HG03565 (cell line): ENCODE data around the gene AQP5.

ENCODE experiments used
- ATAC-seq: cut with Tn5 transposase; IDR thresholded peaks from one replicate; pipeline ENCODE4 v1.9.1; 2021; ENCODE audit warnings: mild to moderate bottlenecking, moderate library complexity; ENCODE audit not compliant: unreplicated experiment

AQP5 gene

DNA sequence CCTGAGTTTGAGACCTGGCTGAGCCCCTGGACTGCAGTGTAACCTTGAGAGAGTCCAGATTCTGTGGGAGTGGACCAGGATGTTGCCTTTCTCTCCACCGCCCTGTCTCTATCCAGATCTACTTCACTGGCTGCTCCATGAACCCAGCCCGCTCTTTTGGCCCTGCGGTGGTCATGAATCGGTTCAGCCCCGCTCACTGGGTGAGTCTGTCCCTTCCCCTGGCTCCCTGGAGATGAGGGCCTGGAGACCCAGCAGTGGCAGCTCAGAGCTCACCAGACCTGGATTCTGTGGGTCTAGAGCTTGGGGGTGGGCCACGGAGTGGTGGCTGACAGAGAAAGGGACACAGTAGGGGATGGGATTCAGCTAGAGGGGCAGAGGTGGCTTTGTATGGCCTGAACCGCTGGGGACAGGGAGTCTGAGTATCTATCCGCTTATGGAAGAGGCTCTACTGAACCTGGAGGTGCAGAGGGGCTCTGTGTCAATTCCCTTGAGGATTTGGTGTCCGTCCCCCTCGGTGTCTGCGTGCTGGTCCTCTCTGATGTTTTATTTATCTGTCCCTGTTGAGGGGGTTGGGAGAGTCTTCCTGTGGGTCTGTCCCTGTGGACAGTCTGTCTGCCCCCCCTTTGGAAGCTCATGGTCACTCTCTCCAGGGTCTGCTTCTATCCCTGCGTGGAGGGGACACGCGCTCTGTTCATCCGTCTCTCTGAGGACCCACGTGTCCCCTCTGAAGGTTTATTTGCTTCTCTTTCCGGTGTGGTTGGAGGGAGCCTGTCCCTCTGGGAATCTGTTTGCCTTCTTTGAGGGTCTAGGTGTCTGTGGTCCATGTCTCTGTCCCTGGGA is 2.5 kb downstream of the AQP5 start:
- no peak for ATAC-seq

DNA sequence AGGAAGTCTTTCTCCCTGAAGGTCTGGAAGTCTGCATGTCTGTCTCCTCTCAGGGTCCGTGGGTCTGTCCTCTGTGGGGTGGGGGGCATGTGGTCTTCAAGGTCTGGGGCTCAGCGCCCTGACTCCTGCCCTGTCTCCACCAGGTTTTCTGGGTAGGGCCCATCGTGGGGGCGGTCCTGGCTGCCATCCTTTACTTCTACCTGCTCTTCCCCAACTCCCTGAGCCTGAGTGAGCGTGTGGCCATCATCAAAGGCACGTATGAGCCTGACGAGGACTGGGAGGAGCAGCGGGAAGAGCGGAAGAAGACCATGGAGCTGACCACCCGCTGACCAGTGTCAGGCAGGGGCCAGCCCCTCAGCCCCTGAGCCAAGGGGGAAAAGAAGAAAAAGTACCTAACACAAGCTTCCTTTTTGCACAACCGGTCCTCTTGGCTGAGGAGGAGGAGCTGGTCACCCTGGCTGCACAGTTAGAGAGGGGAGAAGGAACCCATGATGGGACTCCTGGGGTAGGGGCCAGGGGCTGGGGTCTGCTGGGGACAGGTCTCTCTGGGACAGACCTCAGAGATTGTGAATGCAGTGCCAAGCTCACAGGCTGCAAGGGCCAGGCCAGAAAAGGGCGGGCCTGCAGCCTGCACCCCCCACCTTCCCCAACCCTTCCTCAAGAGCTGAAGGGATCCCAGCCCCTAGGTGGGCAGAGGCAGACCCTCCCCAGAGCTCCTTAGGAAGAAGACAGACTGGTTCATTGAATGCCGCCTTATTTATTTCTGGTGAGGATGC is 3.4 kb downstream of the AQP5 start:
- no peak for ATAC-seq

DNA sequence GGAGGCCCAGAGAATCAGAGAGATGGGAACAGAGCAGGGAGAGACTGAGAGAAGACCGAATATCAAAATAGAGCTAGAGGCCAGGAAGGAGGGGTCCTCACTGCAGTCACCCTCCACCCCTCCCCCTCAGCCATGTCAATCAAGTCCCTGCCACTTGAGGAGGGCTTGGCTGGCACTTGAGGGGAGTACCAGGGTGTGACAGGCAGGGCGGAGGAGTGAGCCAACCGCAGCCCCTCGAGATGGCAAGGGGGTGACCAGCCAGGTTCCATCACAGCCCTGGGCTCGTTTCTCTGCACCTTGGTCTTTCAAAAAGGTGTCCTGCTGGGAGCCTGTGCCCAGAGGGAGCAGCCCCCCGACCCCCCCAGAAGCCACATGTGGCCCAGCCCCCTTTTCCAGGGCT is 4.2 kb downstream of the AQP5 start:
- no peak for ATAC-seq

DNA sequence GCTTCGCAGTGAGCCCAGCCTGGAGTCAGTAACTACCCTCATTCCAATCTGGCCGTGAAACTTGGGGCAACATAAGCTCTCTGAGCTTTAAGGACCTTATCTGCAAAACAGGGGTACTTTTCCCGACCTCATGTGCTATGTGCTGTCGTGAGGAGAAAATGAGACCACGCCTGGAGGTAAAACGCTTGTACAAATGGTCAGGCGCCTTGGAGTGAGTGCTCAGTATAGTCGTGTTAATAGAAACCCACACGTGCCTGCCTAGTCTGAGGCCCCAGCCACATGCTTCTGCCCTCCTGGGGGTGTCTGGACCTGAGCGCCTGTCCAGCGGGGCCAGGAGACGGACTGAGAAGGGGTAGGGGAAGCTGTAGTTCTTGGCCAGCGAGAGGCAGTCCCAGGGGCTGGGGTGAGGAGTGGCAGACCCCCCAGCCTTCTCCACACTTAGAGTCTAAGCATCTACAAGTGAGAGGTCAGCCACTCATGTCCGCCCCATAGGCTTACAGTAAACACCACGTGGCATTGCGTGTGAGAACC is 4.9 kb downstream of the AQP5 start:
- no peak for ATAC-seq

DNA sequence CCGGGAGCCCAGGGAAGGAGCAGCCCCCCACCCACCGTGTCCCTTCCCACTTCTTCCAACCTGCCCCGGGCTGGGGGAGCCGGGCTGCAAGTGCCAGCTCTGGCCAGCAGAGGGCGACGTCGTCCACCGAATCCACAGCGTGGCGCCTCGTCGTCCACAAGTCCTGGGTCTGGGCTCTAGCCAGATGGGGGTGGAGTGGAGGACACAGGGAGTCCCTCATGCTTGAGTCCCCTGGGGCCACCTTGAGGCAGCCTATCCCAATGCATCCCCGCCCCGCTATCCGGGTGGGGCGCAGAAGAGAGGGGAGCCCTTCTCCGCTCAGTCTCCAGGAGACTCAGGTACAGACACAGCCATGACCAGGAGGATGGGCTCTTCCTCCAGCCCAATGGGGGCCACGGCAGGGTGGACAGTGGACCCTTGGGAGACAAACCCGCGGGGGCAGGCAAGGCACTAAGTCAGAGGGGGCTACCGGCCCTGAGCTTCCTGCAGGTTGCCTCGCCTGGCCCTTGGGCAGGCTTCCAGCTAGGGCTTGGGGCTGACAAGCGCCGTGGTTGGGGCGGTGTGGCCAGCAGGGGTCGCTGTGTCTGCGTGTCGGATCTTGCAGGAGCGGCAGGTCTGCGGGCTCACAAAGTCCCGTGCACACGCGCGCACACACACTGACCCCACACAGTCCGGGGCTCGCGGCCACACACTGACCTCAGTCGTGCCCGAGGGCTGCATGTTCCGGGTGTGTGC is 5.5 kb downstream of the AQP5 start:
- ATAC-seq, result no peak

DNA sequence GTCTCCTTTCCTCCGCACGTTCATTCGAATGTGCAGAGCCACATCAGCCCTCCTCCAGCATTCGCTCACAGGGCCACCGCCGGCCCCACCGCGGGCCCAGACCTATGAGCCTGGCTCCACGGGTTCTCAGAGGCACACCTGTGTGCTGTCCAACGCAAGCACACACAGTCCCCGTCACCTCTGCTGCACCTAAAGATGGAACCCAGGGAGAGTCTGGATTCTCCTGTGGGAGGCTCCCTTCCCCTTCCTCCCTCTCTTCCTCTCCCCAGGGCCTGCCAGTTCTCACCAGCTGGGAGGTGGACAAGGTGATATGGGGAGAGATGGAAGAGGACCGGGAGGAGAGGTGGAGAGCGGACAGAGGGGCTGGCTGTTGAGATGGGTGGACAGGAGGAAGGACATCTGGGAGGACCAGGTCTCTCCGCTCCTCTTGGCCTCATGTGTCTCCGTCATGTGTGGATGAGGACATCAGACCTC is 6.1 kb downstream of the AQP5 start:
- no peak for ATAC-seq

DNA sequence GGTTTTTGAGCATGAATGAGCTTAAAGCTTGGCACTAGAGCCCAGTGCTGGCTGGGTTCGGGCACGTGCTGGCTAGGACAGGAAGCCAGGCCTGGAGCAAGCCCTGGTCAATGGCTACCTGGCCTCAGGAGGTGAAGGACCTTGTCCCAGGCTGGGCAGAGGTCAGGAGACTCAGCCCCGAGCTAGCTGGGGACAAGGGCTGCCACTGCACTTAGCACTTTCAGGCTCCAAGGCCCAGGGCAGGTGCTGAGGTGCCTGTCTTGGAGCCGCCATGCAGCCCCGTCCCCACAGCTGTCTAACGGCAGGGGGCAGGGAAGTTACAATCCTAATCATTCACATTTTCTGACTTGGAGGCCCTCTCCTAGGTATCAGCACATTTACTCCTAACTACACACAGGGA is 6.8 kb downstream of the AQP5 start:
- ATAC-seq, result no peak

DNA sequence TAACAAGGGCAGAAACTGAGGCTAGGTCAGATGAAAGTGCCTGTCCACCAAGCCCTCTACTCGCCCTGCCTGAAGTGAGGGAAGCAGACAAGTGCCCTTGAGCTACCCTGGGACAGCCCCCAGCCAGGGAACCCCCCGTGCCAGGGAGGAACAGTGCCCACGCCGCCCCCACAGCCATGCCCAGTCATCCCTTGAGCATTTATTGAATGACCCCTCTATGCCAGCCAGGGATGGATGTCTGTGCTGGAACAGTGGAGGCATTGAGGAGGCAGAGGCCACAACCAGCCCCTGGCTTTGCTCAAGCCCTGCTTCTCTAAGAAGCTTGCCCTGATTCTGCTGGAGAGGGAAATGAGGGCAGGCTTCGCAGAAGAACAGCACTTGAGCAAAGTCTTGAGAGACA is 7.4 kb downstream of the AQP5 start:
- no peak for ATAC-seq

DNA sequence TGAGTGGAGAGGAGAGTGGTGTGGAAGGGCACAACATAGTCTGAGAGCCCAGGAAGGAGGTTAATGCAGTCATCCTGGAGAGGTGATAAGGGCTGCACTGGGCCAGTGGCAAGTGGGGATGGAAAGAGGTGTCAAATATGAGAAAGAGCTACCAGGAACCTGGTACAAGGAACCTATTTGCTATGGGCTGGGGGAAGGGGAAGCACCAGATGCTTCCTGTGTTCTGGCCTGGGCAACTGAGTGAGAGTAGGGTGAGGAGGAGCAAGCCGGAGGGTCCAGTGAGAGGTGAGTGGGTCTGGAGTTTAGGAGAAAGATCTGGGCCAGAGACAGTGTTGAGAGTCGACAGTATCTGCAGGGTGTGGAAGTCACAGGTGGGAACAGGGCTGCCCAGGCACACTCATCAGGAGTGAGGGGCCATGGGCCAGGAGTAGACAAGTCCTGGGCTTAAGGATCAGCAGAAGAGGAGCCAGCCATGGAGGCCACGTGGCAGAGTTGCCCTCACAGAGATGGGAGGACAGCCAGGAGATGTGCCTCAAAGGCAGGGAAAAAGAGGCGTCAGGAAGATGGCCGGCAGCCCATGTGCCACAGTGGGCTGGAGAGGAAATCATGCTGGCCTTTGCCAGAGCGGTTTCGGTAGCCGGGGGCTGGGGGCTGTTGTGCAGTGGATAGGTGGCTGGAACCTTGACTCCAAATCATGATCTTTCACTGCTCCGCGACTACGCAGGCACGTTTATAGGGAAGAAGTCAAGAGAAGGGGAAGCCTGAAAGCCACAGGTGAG is 8.2 kb downstream of the AQP5 start:
- no peak for ATAC-seq

DNA sequence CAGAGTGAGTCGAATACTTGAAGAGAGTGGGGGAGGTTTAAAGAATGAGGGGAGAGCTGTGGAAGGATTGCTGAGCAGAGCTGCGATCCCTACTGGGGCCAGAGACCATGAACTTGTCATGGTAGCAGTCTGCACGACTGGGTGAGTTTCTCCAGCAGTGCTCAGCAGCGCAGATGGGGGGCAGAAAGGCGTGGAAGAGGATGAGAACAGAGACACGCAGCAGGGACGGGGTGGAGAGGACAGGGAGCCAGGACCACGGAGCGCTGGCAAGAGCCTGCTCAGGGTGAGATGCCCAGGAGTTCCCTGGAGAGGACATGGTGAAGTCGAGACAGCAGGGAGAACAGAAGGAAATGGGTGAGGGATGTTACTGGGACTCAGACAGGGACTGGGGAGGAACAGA is 9.0 kb downstream of the AQP5 start:
- ATAC-seq, result no peak

DNA sequence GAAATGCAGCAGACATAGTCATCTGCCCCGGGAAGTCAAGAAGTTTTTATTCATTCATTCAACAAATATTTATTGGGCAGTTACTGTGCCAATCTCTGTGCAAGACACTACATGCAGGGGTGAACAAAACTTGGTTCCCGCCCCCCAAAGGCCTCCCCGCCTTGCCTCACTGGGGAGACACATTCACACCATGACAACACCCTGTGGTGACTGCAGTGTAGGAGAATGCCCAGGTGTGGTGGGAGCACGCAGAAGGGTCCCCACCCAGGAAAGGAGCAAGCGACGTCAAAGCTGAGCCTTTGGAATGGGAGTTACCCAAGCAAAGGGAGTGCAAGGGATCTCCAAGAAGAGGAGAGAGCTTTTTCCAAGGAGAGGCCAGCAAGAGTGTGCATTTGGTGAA is 9.5 kb downstream of the AQP5 start:
- ATAC-seq, result no peak

DNA sequence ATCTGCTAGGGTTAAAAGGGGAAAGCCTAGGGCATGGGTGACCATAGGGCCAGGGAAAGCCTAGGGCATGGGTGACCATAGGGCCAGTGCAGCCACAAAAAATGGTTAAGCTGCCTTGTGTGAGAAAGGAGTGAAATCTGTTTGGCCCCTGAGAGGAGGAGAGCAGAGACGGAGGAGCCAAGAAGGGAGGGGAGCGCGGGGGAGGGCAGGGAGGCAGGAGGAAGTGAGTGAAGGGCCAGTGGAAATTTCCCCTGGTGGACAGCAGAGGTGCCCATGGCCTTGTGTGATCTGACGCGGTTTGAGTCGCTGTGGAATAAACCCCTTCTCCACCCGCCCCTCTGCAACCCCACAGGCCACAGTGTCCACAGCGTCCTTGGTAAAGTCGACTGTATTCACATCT is 10.5 kb downstream of the AQP5 start:
- ATAC-seq, result no peak

DNA sequence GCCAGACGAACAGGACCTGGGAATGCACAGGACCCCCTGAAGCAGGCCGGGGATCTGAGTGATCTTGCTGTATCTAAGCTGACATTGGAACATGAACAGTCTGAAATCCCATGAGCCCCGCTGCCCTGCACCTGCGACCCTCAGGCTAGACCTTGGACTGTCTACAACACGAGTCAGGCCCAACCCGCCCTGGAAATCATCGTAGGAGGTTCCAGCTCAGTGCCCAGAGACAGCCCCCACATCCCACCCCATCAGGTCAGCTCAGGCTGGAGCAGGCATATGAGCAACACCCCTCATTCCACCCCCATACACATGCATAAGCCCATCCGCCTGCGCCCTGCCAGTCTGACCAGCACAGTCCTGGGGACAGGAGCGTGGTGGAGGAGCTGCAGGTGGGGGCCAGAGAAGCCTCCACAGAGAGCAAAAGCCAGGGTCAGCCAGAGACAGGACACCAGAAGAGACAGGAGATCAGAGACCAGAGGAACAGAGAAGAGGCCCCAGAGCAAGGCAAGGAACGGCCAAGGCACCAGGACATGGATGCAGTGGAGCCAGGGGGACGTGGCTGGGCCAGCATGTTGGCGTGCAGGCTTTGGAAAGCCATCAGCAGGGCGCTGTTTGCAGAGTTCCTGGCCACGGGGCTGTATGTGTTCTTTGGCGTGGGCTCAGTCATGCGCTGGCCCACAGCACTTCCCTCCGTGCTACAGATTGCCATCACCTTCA is 11.1 kb downstream of the AQP5 start, which contains the start of gene AQP6:
Gene AQP6, plus strand, starts transcription at position 307 of the 720 bp plus-strand sequence. Its CDS starts 227 bp downstream, at position 534.
- ATAC-seq, result no peak

DNA sequence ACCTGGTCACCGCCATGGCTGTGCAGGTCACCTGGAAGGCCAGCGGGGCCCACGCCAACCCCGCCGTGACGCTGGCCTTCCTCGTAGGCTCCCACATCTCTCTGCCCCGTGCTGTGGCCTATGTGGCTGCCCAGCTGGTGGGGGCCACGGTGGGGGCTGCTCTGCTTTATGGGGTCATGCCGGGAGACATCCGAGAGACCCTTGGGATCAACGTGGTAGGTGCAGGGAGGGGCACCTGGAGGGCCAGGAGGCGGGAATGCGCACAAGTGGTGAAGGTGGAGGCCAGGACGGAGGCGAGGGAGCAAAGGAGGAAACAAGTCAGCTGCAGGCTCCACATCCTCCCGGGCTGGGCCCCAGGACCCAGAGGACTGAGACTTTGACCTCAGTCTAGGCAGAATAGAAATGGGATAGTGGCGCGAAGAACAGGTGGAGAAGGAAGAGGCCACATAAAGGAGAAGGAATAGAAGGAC is 11.7 kb downstream of the AQP5 start:
- no peak for ATAC-seq

DNA sequence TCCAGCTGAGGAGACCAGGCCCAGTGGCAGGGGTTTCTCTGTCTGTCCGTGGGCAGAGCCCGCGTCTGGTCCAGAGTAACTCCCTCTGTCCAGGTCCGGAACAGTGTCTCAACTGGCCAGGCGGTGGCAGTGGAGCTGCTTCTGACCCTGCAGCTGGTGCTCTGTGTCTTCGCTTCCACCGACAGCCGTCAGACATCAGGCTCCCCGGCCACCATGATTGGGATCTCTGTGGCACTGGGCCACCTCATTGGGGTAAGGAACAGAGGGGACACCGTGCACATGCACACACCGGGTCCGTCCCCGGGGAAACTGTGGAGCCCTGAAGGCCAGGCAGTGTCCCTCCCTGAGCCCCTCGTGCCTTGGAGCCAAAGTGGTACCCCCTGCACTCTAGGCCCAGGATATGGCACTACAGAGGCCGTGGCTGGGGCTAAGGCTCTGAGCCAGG is 12.6 kb downstream of the AQP5 start:
- no peak for ATAC-seq

DNA sequence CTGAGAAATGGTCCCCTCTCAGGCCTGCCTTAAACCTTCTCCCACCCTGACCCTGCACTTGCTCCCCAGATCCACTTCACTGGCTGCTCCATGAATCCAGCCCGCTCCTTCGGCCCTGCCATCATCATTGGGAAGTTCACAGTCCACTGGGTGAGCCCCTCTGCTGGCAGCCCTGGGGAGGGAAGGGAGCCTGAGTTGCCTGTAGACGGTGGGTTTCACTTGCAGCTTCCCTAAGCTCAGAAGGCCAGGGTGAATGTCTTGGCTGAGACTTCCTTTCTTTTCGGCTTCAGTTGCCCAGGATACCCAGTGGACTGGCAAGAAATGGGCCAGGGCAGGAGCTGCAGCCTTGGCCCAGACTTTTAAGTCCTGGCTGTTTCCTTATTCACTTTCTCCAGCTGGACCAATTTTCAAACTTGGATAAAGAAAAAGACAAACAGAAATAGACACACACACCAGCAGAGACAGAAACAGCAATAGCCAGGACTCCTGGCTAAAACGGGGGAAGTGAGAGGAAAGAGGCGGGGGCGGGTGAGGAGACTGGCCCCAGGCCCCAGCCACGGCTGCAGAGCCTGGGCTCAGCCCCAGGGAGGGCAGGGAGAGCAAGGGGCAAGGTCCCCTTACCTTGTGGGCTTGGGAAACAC is 13.1 kb downstream of the AQP5 start:
- no peak for ATAC-seq

DNA sequence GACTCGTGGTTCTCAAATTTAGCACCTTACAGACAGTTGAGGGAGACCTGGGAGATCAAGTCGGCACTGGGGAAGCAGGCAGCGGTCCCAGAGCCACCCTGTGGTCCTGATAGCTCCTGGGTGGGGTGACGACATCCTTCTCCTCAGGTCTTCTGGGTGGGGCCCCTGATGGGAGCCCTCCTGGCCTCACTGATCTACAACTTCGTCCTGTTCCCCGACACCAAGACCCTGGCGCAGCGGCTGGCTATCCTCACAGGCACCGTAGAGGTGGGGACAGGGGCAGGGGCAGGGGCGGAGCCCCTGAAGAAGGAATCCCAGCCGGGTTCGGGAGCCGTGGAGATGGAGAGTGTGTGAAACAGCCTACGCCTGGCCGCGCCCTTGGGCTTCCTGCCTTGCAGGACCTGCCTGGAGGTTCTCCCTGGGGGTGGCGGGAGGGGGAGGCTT is 13.7 kb downstream of the AQP5 start:
- ATAC-seq, result no peak

DNA sequence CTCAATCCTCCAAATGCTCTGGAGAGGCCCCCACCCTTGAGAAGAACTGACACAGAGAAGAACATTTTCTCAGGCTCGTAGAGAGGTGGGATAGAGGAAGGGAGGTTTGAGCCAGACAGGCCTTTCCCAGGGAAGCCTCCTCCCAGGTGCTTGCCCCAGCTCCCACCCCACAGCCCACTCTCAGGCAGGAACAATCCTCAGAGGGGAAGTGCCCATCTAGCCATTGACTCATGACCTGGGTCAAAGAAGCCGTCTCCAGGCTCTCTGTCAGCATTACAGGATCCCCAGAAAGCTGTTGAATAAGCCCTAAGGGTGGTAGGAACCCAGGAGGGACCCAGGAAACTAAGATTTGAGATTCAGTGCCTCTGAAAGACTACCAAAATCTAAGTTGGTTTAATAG is 14.9 kb downstream of the AQP5 start:
- ATAC-seq, result no peak

DNA sequence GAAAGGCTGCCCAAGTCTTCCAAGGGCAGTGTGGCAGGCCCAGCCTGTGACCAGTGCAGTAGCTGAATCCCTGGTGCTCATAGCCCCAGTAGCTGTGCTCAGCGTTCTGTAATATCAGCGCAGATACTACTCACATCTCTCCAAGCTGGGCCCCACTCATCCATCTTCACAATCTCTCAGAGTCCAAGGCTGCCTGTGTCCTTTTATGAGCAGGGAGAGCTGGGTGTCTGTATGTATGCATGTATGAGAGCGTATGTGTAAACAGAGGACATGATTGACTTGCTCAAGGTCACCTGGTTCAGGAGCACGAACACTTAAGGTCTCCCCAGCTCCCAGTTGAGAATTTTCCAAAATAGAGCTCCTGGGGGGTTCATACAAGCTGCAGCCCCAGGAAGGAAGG is 16.5 kb downstream of the AQP5 start:
- no peak for ATAC-seq
